ENCODE measurements around the gene TBATA. TPM values are rescaled to one million over a fixed set of nuclear protein-coding genes. Genes with fewer than 3 reads are reported as not detected.

Gene TBATA
- total RNA-seq, 2 experiments from 2014 or later, result not detected

GRCh38 chr10:70805619-70806215 lies 20.5 kb upstream of the TBATA start:
- Mint-ChIP-seq H3K36me3 (ENCODE audit: low read depth) (no peaks in the 10 kb centered on the region), H3K9me3 (no peaks in the 10 kb centered on the region), H3K4me3 (no peak overlapping the region), H3K27ac (no peak overlapping the region), H3K4me1 (ENCODE audit: low read depth) (no peaks in the 10 kb centered on the region), H3K27me3 (ENCODE audit: low read depth) (peaks cover 3% of the 10 kb centered on the region)
- DNase-seq, result no peak
- intact Hi-C loops (cut with micrococcal nuclease), result no loop called here
- CTCF ChIA-PET, result interaction anchor here (1.7 kb wide), 1 partner anchor 74 kb away, joined by 4 read pairs; no protein-coding TSS in a partner anchor

- H3K4me3 Mint-ChIP-seq, result no peak overlapping the region
- H3K36me3 Mint-ChIP-seq (ENCODE audit: low read depth), result no peaks in the 10 kb centered on the region
- H3K9me3 Mint-ChIP-seq, result no peaks in the 10 kb centered on the region
- no peaks in the 10 kb centered on the region for H3K4me1 Mint-ChIP-seq (ENCODE audit: low read depth)
- intact Hi-C loops (cut with micrococcal nuclease), result no loop called here
- no peak for DNase-seq
- no peak overlapping the region for H3K27ac Mint-ChIP-seq
- CTCF ChIA-PET, result interaction anchor here (0.6 to 1.5 kb wide), 2 partner anchors 77 to 245 kb away, joined by 3 to 4 read pairs; no protein-coding TSS in a partner anchor
- peaks cover 3% of the 10 kb centered on the region for H3K27me3 Mint-ChIP-seq (ENCODE audit: low read depth)
These were observed 19.2 kb upstream of the TBATA start for GRCh38 chr10:70804421-70804808.

GRCh38 chr10:70803775-70804420 lies 18.7 kb upstream of the TBATA start:
- Mint-ChIP-seq H3K27ac (no peak overlapping the region), H3K36me3 (ENCODE audit: low read depth) (no peaks in the 10 kb centered on the region), H3K27me3 (ENCODE audit: low read depth) (peaks cover 3% of the 10 kb centered on the region), H3K4me1 (ENCODE audit: low read depth) (no peaks in the 10 kb centered on the region), H3K9me3 (no peaks in the 10 kb centered on the region), H3K4me3 (no peak overlapping the region)
- intact Hi-C loops (cut with micrococcal nuclease), result no loop called here
- CTCF ChIA-PET, result interaction anchor here (0.6 to 1.5 kb wide), 2 partner anchors 77 to 244 kb away, joined by 3 to 4 read pairs; no protein-coding TSS in a partner anchor
- DNase-seq, result no peak

GRCh38 chr10:70801854-70802253 lies 16.7 kb upstream of the TBATA start:
- H3K27me3 Mint-ChIP-seq (ENCODE audit: low read depth), result peaks cover 9% of the 10 kb centered on the region
- intact Hi-C loops (cut with micrococcal nuclease), result no loop called here
- H3K4me3 Mint-ChIP-seq, result no peak overlapping the region
- CTCF ChIA-PET, result no interaction called here
- no peaks in the 10 kb centered on the region for H3K4me1 Mint-ChIP-seq (ENCODE audit: low read depth)
- peaks cover 2% of the 10 kb centered on the region for H3K9me3 Mint-ChIP-seq
- no peak for DNase-seq
- no peak overlapping the region for H3K27ac Mint-ChIP-seq
- H3K36me3 Mint-ChIP-seq (ENCODE audit: low read depth), result no peaks in the 10 kb centered on the region

- no peaks in the 10 kb centered on the region for H3K4me1 Mint-ChIP-seq (ENCODE audit: low read depth)
- peaks cover 10% of the 10 kb centered on the region for H3K27me3 Mint-ChIP-seq (ENCODE audit: low read depth)
- H3K36me3 Mint-ChIP-seq (ENCODE audit: low read depth), result no peaks in the 10 kb centered on the region
- CTCF ChIA-PET, result no interaction called here
- no peak overlapping the region for H3K27ac Mint-ChIP-seq
- intact Hi-C loops (cut with micrococcal nuclease), result no loop called here
- no peak overlapping the region for H3K4me3 Mint-ChIP-seq
- no peak for DNase-seq
- peaks cover 6% of the 10 kb centered on the region for H3K9me3 Mint-ChIP-seq
These were observed 13.9 kb upstream of the TBATA start for GRCh38 chr10:70799124-70799523.

GRCh38 chr10:70797840-70798239 lies 12.7 kb upstream of the TBATA start:
- H3K36me3 Mint-ChIP-seq (ENCODE audit: low read depth), result no peaks in the 10 kb centered on the region
- no peak for DNase-seq
- H3K27me3 Mint-ChIP-seq (ENCODE audit: low read depth), result peaks cover 10% of the 10 kb centered on the region
- H3K9me3 Mint-ChIP-seq, result peaks cover 6% of the 10 kb centered on the region
- intact Hi-C loops (cut with micrococcal nuclease), result no loop called here
- CTCF ChIA-PET, result interaction anchor here (0.6 kb wide), 1 partner anchor 435 kb away, joined by 3 read pairs; no protein-coding TSS in a partner anchor
- no peaks in the 10 kb centered on the region for H3K4me1 Mint-ChIP-seq (ENCODE audit: low read depth)
- no peak overlapping the region for H3K27ac Mint-ChIP-seq
- H3K4me3 Mint-ChIP-seq, result no peak overlapping the region

GRCh38 chr10:70795613-70796012 lies 10.4 kb upstream of the TBATA start:
- H3K27ac Mint-ChIP-seq, result no peak overlapping the region
- peaks cover 6% of the 10 kb centered on the region for H3K27me3 Mint-ChIP-seq (ENCODE audit: low read depth)
- intact Hi-C loops (cut with micrococcal nuclease), result no loop called here
- CTCF ChIA-PET, result interaction anchor here (0.6 kb wide), 1 partner anchor 430 kb away, joined by 3 read pairs; no protein-coding TSS in a partner anchor
- H3K36me3 Mint-ChIP-seq (ENCODE audit: low read depth), result no peaks in the 10 kb centered on the region
- H3K9me3 Mint-ChIP-seq, result peaks cover 6% of the 10 kb centered on the region
- no peak overlapping the region for H3K4me3 Mint-ChIP-seq
- no peaks in the 10 kb centered on the region for H3K4me1 Mint-ChIP-seq (ENCODE audit: low read depth)
- DNase-seq, result no peak

GRCh38 chr10:70791386-70792039 lies 6.3 kb upstream of the TBATA start:
- H3K4me1 Mint-ChIP-seq (ENCODE audit: low read depth), result peaks cover 8% of the 10 kb centered on the region
- H3K4me3 Mint-ChIP-seq, result no peak overlapping the region
- CTCF ChIA-PET, result interaction anchor here (0.7 kb wide), 1 partner anchor 9 kb away, joined by 3 read pairs; no protein-coding TSS in a partner anchor
- no peaks in the 10 kb centered on the region for H3K36me3 Mint-ChIP-seq (ENCODE audit: low read depth)
- no peaks in the 10 kb centered on the region for H3K27me3 Mint-ChIP-seq (ENCODE audit: low read depth)
- DNase-seq, result no peak
- H3K9me3 Mint-ChIP-seq, result peaks cover under 1% of the 10 kb centered on the region
- intact Hi-C loops (cut with micrococcal nuclease), result no loop called here
- no peak overlapping the region for H3K27ac Mint-ChIP-seq

- Mint-ChIP-seq H3K36me3 (ENCODE audit: low read depth) (no peaks in the 10 kb centered on the region), H3K27ac (no peak overlapping the region), H3K4me1 (ENCODE audit: low read depth) (peaks cover 9% of the 10 kb centered on the region), H3K4me3 (no peak overlapping the region), H3K27me3 (ENCODE audit: low read depth) (peaks cover 2% of the 10 kb centered on the region), H3K9me3 (no peaks in the 10 kb centered on the region)
- CTCF ChIA-PET, result no interaction called here
- intact Hi-C loops (cut with micrococcal nuclease), result no loop called here
- DNase-seq, result peak; percentile 25
These were observed 1.7 kb upstream of the TBATA start for GRCh38 chr10:70786799-70787415.

GRCh38 chr10:70784471-70784870 lies 706 bp downstream of the TBATA start:
- H3K4me1 Mint-ChIP-seq (ENCODE audit: low read depth), result peaks cover 9% of the 10 kb centered on the region
- no peak overlapping the region for H3K27ac Mint-ChIP-seq
- no peaks in the 10 kb centered on the region for H3K9me3 Mint-ChIP-seq
- CTCF ChIA-PET, result no interaction called here
- no peak overlapping the region for H3K4me3 Mint-ChIP-seq
- peaks cover 2% of the 10 kb centered on the region for H3K27me3 Mint-ChIP-seq (ENCODE audit: low read depth)
- DNase-seq, result no peak
- intact Hi-C loops (cut with micrococcal nuclease), result no loop called here
- no peaks in the 10 kb centered on the region for H3K36me3 Mint-ChIP-seq (ENCODE audit: low read depth)

- DNase-seq, result no peak
- Mint-ChIP-seq H3K4me3 (no peak overlapping the region), H3K27me3 (ENCODE audit: low read depth) (peaks cover 2% of the 10 kb centered on the region), H3K27ac (no peak overlapping the region), H3K4me1 (ENCODE audit: low read depth) (peaks cover 9% of the 10 kb centered on the region), H3K9me3 (no peaks in the 10 kb centered on the region), H3K36me3 (ENCODE audit: low read depth) (no peaks in the 10 kb centered on the region)
- intact Hi-C loops (cut with micrococcal nuclease), result no loop called here
- CTCF ChIA-PET, result no interaction called here
These were observed 1.2 kb downstream of the TBATA start for GRCh38 chr10:70784016-70784415.

All from activated naive CD4-positive, alpha-beta T cell treated with anti-CD3 and anti-CD28 coated beads for 36 hours (primary cell).